T47D (cell line): ENCODE data around the gene TRABD.
"Not testable (repeated sequence)": the region's sequence is repeated elsewhere in the genome, so short reads cannot be mapped to it uniquely, and the experiment has no call there.

Experiments
- DNase-seq, 2 experiments: peaks; one replicate each; pipeline versions ENCODE4 v3.0.0 to v3.0.0-alpha.2; 2011 to 2012; ENCODE audit warnings: low read depth in 1 of 2, low spot score in 1 of 2
- JUND ChIP-seq: IDR thresholded peaks from 2 replicates; pipeline ENCODE4 v1.6.1; 2012; ENCODE audit warnings: low read depth
- in situ Hi-C: cut with HindIII; loops from 2 replicates; pipeline ENCODE4 v1.10.0; 2016; ENCODE audit warnings: low sequenced_read_pairs, low pct_unique_long_range_greater_than_20kb

TRABD gene

GRCh38 chr22:50161508-50162390 lies 24.0 kb upstream of the TRABD start:
- in situ Hi-C loops = no loop called here
- no peak for TF ChIP-seq JUND
- DNase-seq = no peak

DNA sequence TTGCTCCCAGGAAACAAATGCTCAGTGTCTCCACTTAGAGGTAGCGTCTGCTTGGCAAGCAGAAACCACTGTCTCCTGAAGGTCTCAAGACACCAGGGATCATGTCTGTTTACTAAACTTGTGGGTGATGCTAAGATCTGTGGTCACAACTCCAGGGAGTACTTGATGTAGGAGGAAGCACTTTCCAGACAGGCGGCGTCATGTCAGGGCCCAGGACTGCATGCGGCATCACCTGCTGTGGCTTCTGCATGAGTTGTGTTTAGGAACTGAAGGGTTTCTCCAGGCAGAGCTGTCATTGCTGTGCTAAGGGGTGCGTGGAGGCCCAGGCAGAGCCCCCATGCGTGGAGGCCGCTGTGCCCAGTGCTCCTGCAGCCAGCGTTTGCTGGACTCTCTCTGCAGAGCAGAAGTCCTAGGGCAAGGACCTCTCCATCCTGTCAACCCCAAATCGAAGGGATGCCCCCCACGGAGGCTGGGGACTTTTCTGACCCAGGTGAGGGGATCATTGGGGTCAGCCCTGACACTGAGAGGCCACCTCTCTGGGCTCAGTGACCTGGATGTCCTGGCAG lies 23.2 kb upstream of the TRABD start:
- no peak for TF ChIP-seq JUND
- in situ Hi-C loops = no loop called here
- DNase-seq = no peak

GRCh38 chr22:50165436-50166123 lies 20.1 kb upstream of the TRABD start:
- TF ChIP-seq JUND = no peak
- in situ Hi-C loops = no loop called here
- DNase-seq = no peak

- TF ChIP-seq JUND = no peak
- in situ Hi-C loops = no loop called here
- no peak for DNase-seq
Measured at GRCh38 chr22:50167689-50168489, 17.8 kb upstream of the TRABD start.

DNA sequence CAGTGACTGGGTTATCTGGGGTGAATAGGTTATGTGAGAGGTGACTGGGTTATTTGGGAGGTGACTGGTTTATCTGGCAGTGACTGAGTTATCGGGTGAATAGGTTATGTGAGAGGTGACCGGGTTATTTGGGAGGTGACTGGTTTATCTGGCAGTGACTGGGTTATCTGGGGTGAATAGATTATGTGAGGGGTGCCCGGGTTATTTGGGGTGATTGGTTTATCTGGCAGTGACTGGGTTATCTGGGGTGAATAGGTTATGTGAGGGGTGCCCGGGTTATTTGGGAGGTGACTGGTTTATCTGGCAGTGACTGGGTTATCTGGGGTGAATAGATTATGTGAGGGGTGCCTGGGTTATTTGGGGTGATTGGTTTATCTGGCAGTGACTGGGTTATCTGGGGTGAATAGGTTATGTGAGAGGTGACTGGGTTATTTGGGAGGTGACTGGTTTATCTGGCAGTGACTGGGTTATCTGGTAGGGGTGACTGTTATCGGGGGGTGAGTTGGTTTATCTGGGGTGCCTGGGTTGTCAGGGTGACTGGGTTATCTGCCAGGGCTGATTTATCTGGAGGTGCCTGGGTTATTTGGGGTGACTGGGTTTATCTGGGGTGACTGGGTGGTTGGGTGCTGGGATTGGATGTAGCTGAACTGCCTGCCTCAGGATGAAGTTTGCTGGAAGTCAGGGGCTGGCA lies 17.1 kb upstream of the TRABD start:
- DNase-seq, in situ Hi-C loops: not testable (repeated sequence)

DNA sequence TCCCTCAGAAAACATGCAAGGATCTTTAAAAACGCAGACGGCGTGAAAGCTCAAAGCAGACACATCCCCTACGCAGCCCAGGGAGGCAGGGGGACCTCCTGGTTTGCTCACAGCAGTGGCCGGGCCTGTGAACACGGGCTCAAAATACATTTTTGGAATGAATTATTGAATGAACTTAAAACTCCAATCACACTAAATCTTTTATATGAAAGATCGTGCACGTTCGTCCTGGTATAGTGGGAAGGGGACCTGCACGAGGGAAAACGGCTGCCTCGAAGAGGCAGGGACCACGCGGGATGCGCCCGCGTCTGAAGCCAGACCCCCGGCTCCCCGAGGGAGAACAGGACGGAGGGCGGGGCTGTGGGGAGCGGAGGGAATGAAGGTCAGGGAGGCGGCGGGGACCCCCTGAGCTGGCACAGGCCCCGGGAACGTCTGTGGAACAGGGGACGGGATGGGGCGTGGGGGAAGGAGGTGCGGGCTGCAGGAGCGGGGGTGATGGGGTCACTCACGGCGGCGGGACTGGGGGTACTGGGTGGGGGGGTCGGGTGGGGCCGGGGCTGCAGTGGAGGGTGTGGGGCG lies 16.4 kb upstream of the TRABD start:
- in situ Hi-C loops = no loop called here
- no peak for TF ChIP-seq JUND
- DNase-seq = no peak

DNA sequence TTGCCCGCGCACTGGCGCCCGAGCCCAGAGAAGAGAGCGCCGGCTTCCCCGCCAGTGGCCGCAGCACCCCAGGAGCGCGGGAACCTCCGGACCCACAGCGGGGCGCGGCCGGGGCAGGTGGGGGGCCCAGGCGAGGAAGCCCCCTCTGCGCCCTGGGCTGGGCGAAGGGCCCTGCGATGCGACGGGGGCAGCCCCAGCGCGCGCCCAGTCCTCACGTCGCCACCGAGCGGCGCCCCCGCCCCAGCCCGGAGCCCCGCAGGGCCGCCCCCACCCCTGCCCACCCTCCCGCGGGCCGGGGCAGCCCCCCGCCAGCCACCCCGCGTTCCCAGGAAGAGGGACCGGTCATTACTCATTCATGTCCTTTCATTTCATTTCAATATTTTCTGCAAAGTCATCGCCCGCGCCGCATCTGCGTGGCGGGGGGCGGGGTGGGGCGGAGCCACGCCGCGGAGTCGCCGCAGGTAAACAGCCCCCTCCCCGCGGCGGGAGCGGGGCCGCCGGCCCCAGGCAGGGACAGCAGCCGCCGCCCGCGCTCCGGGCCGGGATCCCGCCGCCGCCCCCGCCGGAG lies 15.9 kb upstream of the TRABD start:
- in situ Hi-C loops = no loop called here
- DNase-seq = peak in 1 of 2 experiments; percentile 38
- TF ChIP-seq JUND = no peak

- DNase-seq = no peak
- no peak for TF ChIP-seq JUND
- in situ Hi-C loops = no loop called here
Measured at GRCh38 chr22:50170453-50171318, 15.0 kb upstream of the TRABD start, which contains the start of gene PANX2. Gene PANX2, plus strand, starts transcription at chr22:50170731. Its CDS starts 0 bp downstream, at chr22:50170731.

DNA sequence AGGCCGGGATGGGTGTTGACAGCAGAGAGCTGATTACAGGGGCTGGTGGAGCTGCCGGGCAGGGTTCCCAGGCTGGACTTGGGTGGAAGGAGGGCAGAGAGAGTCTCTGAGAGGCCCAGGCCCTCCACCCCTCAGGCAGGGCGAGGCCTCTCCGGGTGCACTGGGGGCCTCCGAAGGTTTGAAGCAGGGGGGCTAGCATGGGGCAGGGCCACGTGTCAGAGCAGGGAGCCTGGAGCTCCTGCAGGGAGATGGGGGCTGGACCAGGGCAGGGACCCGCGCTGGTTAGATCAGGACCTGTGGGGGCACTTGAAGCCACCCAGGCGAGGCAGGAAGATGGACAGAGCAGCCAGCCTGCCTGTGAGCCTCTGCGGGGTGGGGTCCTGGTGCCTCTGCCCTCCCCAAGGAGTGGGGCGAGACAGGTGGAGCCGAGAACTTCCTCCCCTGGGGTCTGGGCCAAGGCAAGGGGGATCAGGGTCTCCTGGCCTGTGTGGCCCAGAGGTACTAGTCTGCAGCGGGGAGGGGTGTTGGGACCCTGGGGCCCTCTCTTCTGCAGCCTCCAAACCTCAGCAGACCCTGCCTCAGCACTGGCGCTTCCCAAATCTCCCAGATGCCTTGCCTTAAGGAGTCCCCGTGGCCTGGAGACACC lies 14.3 kb upstream of the TRABD start:
- in situ Hi-C loops = no loop called here
- no peak for TF ChIP-seq JUND
- DNase-seq = no peak

- in situ Hi-C loops = no loop called here
- DNase-seq = no peak
- TF ChIP-seq JUND = no peak
Measured at GRCh38 chr22:50171965-50172421, 13.7 kb upstream of the TRABD start.
